ENCODE data around the gene SHISAL1. TPM values are rescaled to one million over a fixed set of nuclear protein-coding genes. Genes with fewer than 3 reads are reported as not detected.

Gene SHISAL1
- total RNA-seq, 2 experiments from 2014 or later = not detected

- Histone ChIP-seq H3K27me3 (ENCODE audit: control insufficient read depth in 1 of 2, insufficient read depth in 2 of 2, low read length in 2 of 2) (peaks cover 8 to 14% of the 10 kb centered on the region in 2 experiments), H3K36me3 (ENCODE audit: insufficient read depth, low read length) (no peaks in the 10 kb centered on the region), H3K4me1 (ENCODE audit: insufficient read depth, low read length) (peaks cover 7% of the 10 kb centered on the region), H3K4me3 (ENCODE audit: low read length) (no peak overlapping the region), H3K9me3 (ENCODE audit: control insufficient read depth in 1 of 2, insufficient read depth in 1 of 2, low read length in 2 of 2) (peaks cover 0 to 6% of the 10 kb centered on the region in 2 experiments), H3K27ac (ENCODE audit: low read depth in 1 of 2, low read length in 2 of 2) (no peak overlapping the region)
- Mint-ChIP-seq H3K4me1 (ENCODE audit: low read depth) (no peaks in the 10 kb centered on the region), H3K36me3 (ENCODE audit: low read depth) (no peaks in the 10 kb centered on the region), H3K27ac (no peak overlapping the region), H3K27me3 (peaks cover 5% of the 10 kb centered on the region), H3K9me3 (no peaks in the 10 kb centered on the region), H3K4me3 (no peak overlapping the region)
- ChIA-PET POLR2A (no interaction called here), CTCF (no interaction called here)
- DNase-seq (peak in 1 of 14 experiments; percentile 9), ATAC-seq (ENCODE audit: poor library complexity) (no peak)
- intact Hi-C loops (cut with DNase I, micrococcal nuclease) = no loop called here
- no peak for TF ChIP-seq CTCF (IDR thresholded peaks at IDR 0.05)
Observed at GRCh38 chr22:44351685-44352377, 39.1 kb upstream of the SHISAL1 start.

GRCh38 chr22:44351037-44351436 lies 38.3 kb upstream of the SHISAL1 start:
- intact Hi-C loops (cut with DNase I, micrococcal nuclease) = no loop called here

DNA sequence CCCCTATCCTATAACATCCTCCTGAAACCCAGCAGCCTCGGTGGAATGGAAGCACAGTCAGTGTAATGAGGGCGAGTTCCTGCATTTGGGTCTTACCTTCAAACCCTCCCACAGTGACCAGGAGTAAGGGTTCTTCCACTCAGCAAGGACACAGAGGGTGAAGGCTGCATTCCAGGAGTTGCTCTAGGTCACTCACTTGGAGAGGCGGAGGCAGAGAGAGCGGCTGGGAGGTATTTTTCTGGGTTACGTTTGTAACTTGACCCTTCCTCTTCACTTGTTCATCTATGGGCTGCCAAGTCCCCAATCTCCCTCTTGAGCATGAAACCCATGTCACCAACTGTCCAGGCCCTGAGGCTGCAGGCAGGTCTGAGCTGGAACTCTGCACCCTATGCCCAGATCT lies 36.8 kb upstream of the SHISAL1 start:
- DNase-seq = no peak
- peaks cover 5% of the 10 kb centered on the region for H3K27me3 Mint-ChIP-seq
- no peaks in the 10 kb centered on the region for H3K4me1 Mint-ChIP-seq (ENCODE audit: low read depth)
- H3K36me3 ChIP-seq (ENCODE audit: insufficient read depth, low read length) = no peaks in the 10 kb centered on the region
- H3K27ac ChIP-seq (ENCODE audit: low read depth in 1 of 2, low read length in 2 of 2) = no peak overlapping the region
- H3K27me3 ChIP-seq (ENCODE audit: control insufficient read depth in 1 of 2, insufficient read depth in 2 of 2, low read length in 2 of 2) = peaks cover 6 to 8% of the 10 kb centered on the region in 2 experiments
- CTCF ChIA-PET = no interaction called here
- H3K4me1 ChIP-seq (ENCODE audit: insufficient read depth, low read length) = peaks cover 7% of the 10 kb centered on the region
- TF ChIP-seq CTCF (IDR thresholded peaks at IDR 0.05) = no peak
- H3K36me3 Mint-ChIP-seq (ENCODE audit: low read depth) = no peaks in the 10 kb centered on the region
- intact Hi-C loops (cut with DNase I, micrococcal nuclease) = no loop called here
- POLR2A ChIA-PET = no interaction called here
- no peak for ATAC-seq (ENCODE audit: poor library complexity)
- H3K9me3 ChIP-seq (ENCODE audit: control insufficient read depth in 1 of 2, insufficient read depth in 1 of 2, low read length in 2 of 2) = peaks cover 0 to 6% of the 10 kb centered on the region in 2 experiments
- H3K9me3 Mint-ChIP-seq = no peaks in the 10 kb centered on the region
- no peak overlapping the region for H3K4me3 Mint-ChIP-seq
- no peak overlapping the region for H3K4me3 ChIP-seq (ENCODE audit: low read length)
- no peak overlapping the region for H3K27ac Mint-ChIP-seq

More at GRCh38 chr22:44351037-44351436, 38.3 kb upstream of the SHISAL1 start:
- H3K4me1 ChIP-seq (ENCODE audit: insufficient read depth, low read length) = peaks cover 7% of the 10 kb centered on the region
- H3K9me3 ChIP-seq (ENCODE audit: control insufficient read depth in 1 of 2, insufficient read depth in 1 of 2, low read length in 2 of 2) = peaks cover 0 to 6% of the 10 kb centered on the region in 2 experiments
- no peak overlapping the region for H3K4me3 Mint-ChIP-seq
- ChIA-PET CTCF (no interaction called here), POLR2A (no interaction called here)
- DNase-seq (no peak), ATAC-seq (ENCODE audit: poor library complexity) (no peak)
- no peaks in the 10 kb centered on the region for H3K36me3 ChIP-seq (ENCODE audit: insufficient read depth, low read length)
- H3K4me3 ChIP-seq (ENCODE audit: low read length) = no peak overlapping the region
- H3K4me1 Mint-ChIP-seq (ENCODE audit: low read depth) = no peaks in the 10 kb centered on the region
- H3K36me3 Mint-ChIP-seq (ENCODE audit: low read depth) = no peaks in the 10 kb centered on the region
- no peak overlapping the region for H3K27ac Mint-ChIP-seq
- no peak for TF ChIP-seq CTCF (IDR thresholded peaks at IDR 0.05)
- peaks cover 5% of the 10 kb centered on the region for H3K27me3 Mint-ChIP-seq
- no peak overlapping the region for H3K27ac ChIP-seq (ENCODE audit: low read depth in 1 of 2, low read length in 2 of 2)
- no peaks in the 10 kb centered on the region for H3K9me3 Mint-ChIP-seq
- peaks cover 8 to 14% of the 10 kb centered on the region in 2 experiments for H3K27me3 ChIP-seq (ENCODE audit: control insufficient read depth in 1 of 2, insufficient read depth in 2 of 2, low read length in 2 of 2)
